Activated CD8-positive, alpha-beta memory T cell treated with anti-CD3 and anti-CD28 coated beads, Interleukin-2, amount 50 U/mL, for 4 hours (primary cell): ENCODE data around the gene SLC35F2.
"Not testable (repeated sequence)": the region's sequence is repeated elsewhere in the genome, so short reads cannot be mapped to it uniquely, and the experiment has no call there.

Source experiments
- DNase-seq: peaks from one replicate; pipeline ENCODE4 v3.0.0-alpha.2; 2020

The SLC35F2 gene

GRCh38 chr11:107783121-107783520 is 75.5 kb downstream of the SLC35F2 start:
- no peak for DNase-seq

GRCh38 chr11:107780775-107781174 is 77.8 kb downstream of the SLC35F2 start:
- no peak for DNase-seq

- DNase-seq, result no peak
Measured at GRCh38 chr11:107780136-107780535, 78.5 kb downstream of the SLC35F2 start.

- DNase-seq, result no peak
Measured at GRCh38 chr11:107778839-107779517, 79.6 kb downstream of the SLC35F2 start.

GRCh38 chr11:107777110-107777509 is 81.5 kb downstream of the SLC35F2 start:
- no peak for DNase-seq

GRCh38 chr11:107776062-107776461 is 82.5 kb downstream of the SLC35F2 start:
- no peak for DNase-seq

- no peak for DNase-seq
Measured at GRCh38 chr11:107770551-107770951, 88.0 kb downstream of the SLC35F2 start.

GRCh38 chr11:107769189-107769588 is 89.4 kb downstream of the SLC35F2 start:
- no peak for DNase-seq

- not testable (repeated sequence) for DNase-seq
Measured at GRCh38 chr11:107758719-107759355, 99.8 kb downstream of the SLC35F2 start.

GRCh38 chr11:107757661-107758060 is 100.9 kb downstream of the SLC35F2 start:
- no peak for DNase-seq

- no peak for DNase-seq
Measured at GRCh38 chr11:107756553-107756952, 102.0 kb downstream of the SLC35F2 start.

GRCh38 chr11:107752949-107753822 is 105.4 kb downstream of the SLC35F2 start:
- no peak for DNase-seq

GRCh38 chr11:107752508-107752907 is 106.1 kb downstream of the SLC35F2 start:
- DNase-seq, result no peak

- no peak for DNase-seq
Measured at GRCh38 chr11:107751082-107751481, 107.5 kb downstream of the SLC35F2 start.

GRCh38 chr11:107750313-107750712 is 108.3 kb downstream of the SLC35F2 start:
- DNase-seq, result no peak

- no peak for DNase-seq
Measured at GRCh38 chr11:107747622-107748021, 111.0 kb downstream of the SLC35F2 start.

- DNase-seq, result no peak
Measured at GRCh38 chr11:107744736-107745135, 113.9 kb downstream of the SLC35F2 start.

- no peak for DNase-seq
Measured at GRCh38 chr11:107743191-107743590, 115.4 kb downstream of the SLC35F2 start.

GRCh38 chr11:107741044-107741823 is 117.4 kb downstream of the SLC35F2 start:
- DNase-seq, result no peak
